CD14-positive monocyte (primary cell): ENCODE measurements around the gene HSPB2. TPM values are rescaled to one million over a fixed set of nuclear protein-coding genes. Genes with fewer than 3 reads are reported as not detected.

Source experiments
- DNase-seq, 3 donors: peaks; one replicate each; pipeline ENCODE4 v3.0.0-alpha.2; 2011 to 2022
- H2AFZ ChIP-seq: 2 replicates; pipeline ENCODE4 v1.6.0; 2012; ENCODE audit warnings: mild to moderate bottlenecking, low read depth, low read length, inconsistent platforms; ENCODE audit not compliant: insufficient read depth, poor library complexity, severe bottlenecking
- H3K27ac ChIP-seq, 2 donors: 1 replicate in 1 of 2; 2 replicates in 1 of 2; pipeline ENCODE4 v1.5.1; 2012 to 2013; ENCODE audit warnings: low read length in 2 of 2, control low read depth in 1 of 2, inconsistent platforms in 1 of 2, low read depth in 1 of 2, mild to moderate bottlenecking in 1 of 2
- H3K27me3 ChIP-seq, 2 donors: one replicate each; pipeline versions ENCODE4 v1.6.0 to v1.6.1; 2011 to 2013; ENCODE audit warnings: low read length in 2 of 2; ENCODE audit not compliant: control insufficient read depth in 2 of 2, insufficient read depth in 2 of 2
- H3K36me3 ChIP-seq, 2 donors: replicated peaks in 1 of 2; 1 replicate in 1 of 2; 2 replicates in 1 of 2; pipeline versions ENCODE4 v1.5.1 to v1.6.1; 2012 to 2013; ENCODE audit warnings: low read length in 2 of 2, control low read depth in 1 of 2, inconsistent platforms in 1 of 2, mild to moderate bottlenecking in 1 of 2; ENCODE audit not compliant: insufficient read depth in 2 of 2, control insufficient read depth in 1 of 2
- H3K4me1 ChIP-seq, 2 donors: 1 replicate in 1 of 2; 2 replicates in 1 of 2; pipeline versions ENCODE4 v1.5.1 to v1.6.1; 2012 to 2013; ENCODE audit warnings: low read length in 2 of 2, control low read depth in 1 of 2, inconsistent platforms in 1 of 2, mild to moderate bottlenecking in 1 of 2, moderate library complexity in 1 of 2; ENCODE audit not compliant: insufficient read depth in 2 of 2, control insufficient read depth in 1 of 2
- H3K4me2 ChIP-seq: replicated peaks from 2 replicates; pipeline ENCODE3; 2012; ENCODE audit warnings: low read length, moderate library complexity, mild to moderate bottlenecking; ENCODE audit not compliant: poor library complexity, severe bottlenecking; ENCODE audit errors: extremely low read depth
- H3K4me3 ChIP-seq, 3 experiments: fragments of 200-600 bp in 1 of 3; sonication (generic) in 1 of 3; replicated peaks in 1 of 3; 1 replicate in 2 of 3; 2 replicates in 1 of 3; pipeline ENCODE4 v1.5.1; 2011 to 2013; ENCODE audit warnings: low read length in 3 of 3, mild to moderate bottlenecking in 3 of 3, control low read depth in 2 of 3, low read depth in 2 of 3, inconsistent platforms in 1 of 3, moderate library complexity in 1 of 3
- H3K79me2 ChIP-seq: 2 replicates; pipeline ENCODE4 v1.6.0; 2012; ENCODE audit warnings: mild to moderate bottlenecking, control low read depth, inconsistent platforms, low read length, moderate library complexity; ENCODE audit not compliant: insufficient read depth
- H3K9ac ChIP-seq: 2 replicates; pipeline ENCODE4 v1.6.0; 2017; ENCODE audit warnings: low read length, mild to moderate bottlenecking; ENCODE audit not compliant: insufficient read depth, poor library complexity, severe bottlenecking
- H3K9me3 ChIP-seq, 2 donors: replicated peaks in 1 of 2; 1 replicate in 1 of 2; 2 replicates in 1 of 2; pipeline versions ENCODE4 v1.5.1 to v1.6.1; 2012 to 2013; ENCODE audit warnings: low read length in 2 of 2, control low read depth in 1 of 2; ENCODE audit not compliant: control insufficient read depth in 1 of 2, insufficient read depth in 1 of 2
- H4K20me1 ChIP-seq: 2 replicates; pipeline ENCODE4 v1.6.0; 2012; ENCODE audit warnings: mild to moderate bottlenecking, low read length, control low read depth, moderate library complexity; ENCODE audit not compliant: insufficient read depth
- H3K27ac Mint-ChIP-seq, 7 donors: one replicate each; pipeline ENCODE4 v1.8.0; 2020; ENCODE audit warnings: mild to moderate bottlenecking in 7 of 7, mixed read lengths in 7 of 7, moderate library complexity in 6 of 7, inconsistent platforms in 2 of 7
- H3K27me3 Mint-ChIP-seq, 3 donors: one replicate each; pipeline ENCODE4 v1.8.0; 2021 to 2022; ENCODE audit warnings: low read depth in 3 of 3, mild to moderate bottlenecking in 3 of 3, mixed read lengths in 3 of 3, moderate library complexity in 3 of 3, inconsistent platforms in 1 of 3
- H3K36me3 Mint-ChIP-seq, 2 donors: one replicate each; pipeline ENCODE4 v1.8.0; 2020; ENCODE audit warnings: mixed read lengths in 2 of 2, inconsistent platforms in 1 of 2, mild to moderate bottlenecking in 1 of 2
- H3K4me1 Mint-ChIP-seq: one replicate; pipeline ENCODE4 v1.8.0; 2020; ENCODE audit warnings: mild to moderate bottlenecking, mixed read lengths
- H3K4me3 Mint-ChIP-seq, 2 donors: one replicate each; pipeline ENCODE4 v1.8.0; 2020; ENCODE audit warnings: mild to moderate bottlenecking in 2 of 2, mixed read lengths in 2 of 2, moderate library complexity in 1 of 2
- H3K9me3 Mint-ChIP-seq, 7 donors: one replicate each; pipeline ENCODE4 v1.8.0; 2020 to 2022; ENCODE audit warnings: mixed read lengths in 7 of 7, mild to moderate bottlenecking in 6 of 7, moderate library complexity in 6 of 7, inconsistent platforms in 2 of 7
- WGBS: methylation state at CpG from one replicate; pipeline ENCODE4 v1.1.5; 2013; ENCODE audit warnings: missing lambda C conversion rate; ENCODE audit not compliant: insufficient coverage; 5-methylcytosine and 5-hydroxymethylcytosine counted together
- intact Hi-C, 2 donors: fragments of 100-400 bp; cut with micrococcal nuclease; formaldehyde crosslinking; loops; one replicate each; pipeline versions ENCODE4 v1.15.0 to v1.15.1; 2023
- polyA plus RNA-seq, 3 donors: library from polyadenylated mRNA; depleted of rRNA in 1 of 3; unstranded in 2 of 3; stranded (reverse) in 1 of 3; fragments of 300-500 nt in 2 of 3; fragments of >200 nt in 1 of 3; fragmentation: Illumina TruSeq in 2 of 3; gene quantifications; 1 replicate in 2 of 3; 2 replicates in 1 of 3; pipeline ENCODE4 v1.2.3, GENCODE V29; 2012 to 2021
- TF ChIP-seq, protein P1 (sequence below): fragments of 200-600 bp; IDR thresholded peaks from one replicate; pipeline ENCODE4 v1.8.0; 2022; ENCODE audit warnings: antibody characterized with exemption, mild to moderate bottlenecking

HSPB2 gene
- polyA plus RNA-seq, 3 donors: not detected

DNA sequence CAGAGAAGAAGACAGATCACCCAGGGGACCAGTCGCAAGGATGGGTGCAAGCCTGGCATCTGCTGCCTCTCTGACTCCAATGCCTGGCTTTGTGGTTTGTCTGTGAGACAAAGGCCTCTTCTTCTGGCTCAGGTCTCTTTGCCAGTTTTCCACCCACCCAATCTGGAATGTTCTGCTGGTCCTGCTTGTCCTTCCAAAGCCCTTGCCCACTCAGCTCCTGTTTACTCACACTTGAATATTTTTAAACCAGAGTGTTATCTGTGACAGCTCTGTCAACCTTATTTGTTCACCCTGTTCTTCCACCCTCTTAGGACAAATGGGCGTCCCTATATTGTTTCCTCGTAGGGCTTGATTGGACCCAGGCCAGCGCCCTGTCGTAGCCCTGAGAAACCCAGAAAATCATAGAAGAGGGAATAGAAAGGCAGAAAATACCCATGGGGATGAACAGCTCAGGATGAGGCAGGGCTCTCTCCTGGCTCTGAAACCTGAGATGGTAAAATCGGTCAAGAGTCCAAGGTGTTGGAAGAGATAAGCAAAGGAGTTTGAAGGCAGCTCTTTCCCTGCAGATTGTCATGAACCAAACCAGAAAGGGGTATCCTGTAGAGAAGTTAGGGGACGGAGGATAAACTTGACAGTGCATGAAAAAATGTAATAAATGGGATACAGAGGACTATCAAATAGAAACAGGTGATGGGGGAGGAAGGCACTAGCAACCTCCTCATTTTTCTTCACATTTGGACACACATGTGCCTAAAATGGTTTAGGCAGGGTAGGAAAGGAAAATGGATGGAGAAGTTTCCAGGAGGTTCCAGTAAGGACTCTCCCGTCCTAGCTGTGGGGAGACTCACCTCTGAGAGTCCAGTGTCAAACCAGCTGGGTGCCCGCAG, 1.6 kb upstream of the HSPB2 start:
- no peak for DNase-seq
- no peaks in the 10 kb centered on the region for H3K36me3 ChIP-seq
- no peaks in the 10 kb centered on the region for H3K4me1 ChIP-seq
- no peaks in the 10 kb centered on the region for H3K79me2 ChIP-seq
- peaks cover 42 to 51% (median 44%) of the 10 kb centered on the region in 3 donors for H3K27me3 Mint-ChIP-seq
- no peaks in the 10 kb centered on the region for H3K36me3 Mint-ChIP-seq
- H3K4me2 ChIP-seq: no peak overlapping the region
- H3K9me3 Mint-ChIP-seq: peaks cover 0 to 2% (median 2%) of the 10 kb centered on the region in 7 donors
- peaks cover 13 to 41% of the 10 kb centered on the region in 2 donors for H3K27me3 ChIP-seq
- intact Hi-C loops: no loop called here
- TF ChIP-seq, protein P1, sequence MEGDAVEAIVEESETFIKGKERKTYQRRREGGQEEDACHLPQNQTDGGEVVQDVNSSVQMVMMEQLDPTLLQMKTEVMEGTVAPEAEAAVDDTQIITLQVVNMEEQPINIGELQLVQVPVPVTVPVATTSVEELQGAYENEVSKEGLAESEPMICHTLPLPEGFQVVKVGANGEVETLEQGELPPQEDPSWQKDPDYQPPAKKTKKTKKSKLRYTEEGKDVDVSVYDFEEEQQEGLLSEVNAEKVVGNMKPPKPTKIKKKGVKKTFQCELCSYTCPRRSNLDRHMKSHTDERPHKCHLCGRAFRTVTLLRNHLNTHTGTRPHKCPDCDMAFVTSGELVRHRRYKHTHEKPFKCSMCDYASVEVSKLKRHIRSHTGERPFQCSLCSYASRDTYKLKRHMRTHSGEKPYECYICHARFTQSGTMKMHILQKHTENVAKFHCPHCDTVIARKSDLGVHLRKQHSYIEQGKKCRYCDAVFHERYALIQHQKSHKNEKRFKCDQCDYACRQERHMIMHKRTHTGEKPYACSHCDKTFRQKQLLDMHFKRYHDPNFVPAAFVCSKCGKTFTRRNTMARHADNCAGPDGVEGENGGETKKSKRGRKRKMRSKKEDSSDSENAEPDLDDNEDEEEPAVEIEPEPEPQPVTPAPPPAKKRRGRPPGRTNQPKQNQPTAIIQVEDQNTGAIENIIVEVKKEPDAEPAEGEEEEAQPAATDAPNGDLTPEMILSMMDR: no peak
- H3K4me3 ChIP-seq: no peak overlapping the region
- WGBS: 80% methylated on average over 8 of the region's 9 CpGs
- no peaks in the 10 kb centered on the region for H4K20me1 ChIP-seq
- H3K9ac ChIP-seq: no peak overlapping the region
- no peak overlapping the region for H2AFZ ChIP-seq
- peak overlapping the region in 1 of 2 donors; percentile 41 for H3K4me3 Mint-ChIP-seq
- H3K9me3 ChIP-seq: no peaks in the 10 kb centered on the region
- no peak overlapping the region for H3K27ac ChIP-seq
- H3K27ac Mint-ChIP-seq: no peak overlapping the region
- no peaks in the 10 kb centered on the region for H3K4me1 Mint-ChIP-seq

DNA sequence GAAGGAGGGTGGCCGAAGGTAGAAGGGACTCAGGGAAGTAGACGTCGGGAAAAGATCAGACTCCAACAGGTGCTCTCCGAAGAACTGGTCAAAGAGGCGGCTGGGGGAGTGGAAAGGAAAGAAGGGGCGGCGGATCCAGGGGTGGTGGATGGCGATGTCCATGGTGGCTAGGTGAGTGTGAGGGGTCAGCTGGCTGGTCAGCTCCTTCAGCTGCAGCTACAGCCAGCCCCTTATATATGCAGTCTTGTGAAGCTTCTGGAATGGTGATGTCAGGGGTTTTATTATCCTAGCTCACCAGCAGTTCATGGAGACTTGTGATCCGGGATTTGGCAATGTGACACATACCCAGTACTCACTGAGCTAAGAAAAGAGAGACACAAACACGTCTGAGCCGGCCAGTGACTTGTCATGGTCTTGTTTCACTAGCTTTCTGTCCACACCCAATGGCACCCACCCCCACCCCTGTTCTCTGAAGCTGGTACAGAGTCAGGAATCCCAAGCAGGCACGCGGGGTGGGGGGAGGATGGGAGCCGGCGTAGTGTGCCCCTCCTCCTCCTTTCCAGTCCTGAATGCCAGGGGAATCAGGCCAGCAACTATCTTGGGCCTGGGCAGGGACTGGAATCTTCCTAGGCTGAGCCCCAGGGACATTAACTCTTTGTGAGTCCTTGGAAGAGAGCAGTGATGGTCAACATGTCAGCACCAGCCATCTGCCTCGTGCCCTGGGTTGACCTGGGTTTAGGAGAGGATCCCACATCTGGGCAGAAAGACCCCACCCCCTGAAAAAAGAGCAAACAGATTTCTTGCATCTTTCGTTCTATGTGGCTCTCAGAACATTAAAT, 752 bp upstream of the HSPB2 start, which contains the start of gene CRYAB:
Gene CRYAB, minus strand, starts transcription at position 208 of the 839 bp plus-strand sequence. Its CDS starts 46 bp downstream, at position 162.
- WGBS: 86% methylated on average over 6 of the region's 17 CpGs
- Histone ChIP-seq H2AFZ (no peak within 1 kb of the TSS), H3K36me3 (no peaks in the 10 kb centered on the region), H3K27ac (no peak within 1 kb of the TSS), H3K4me1 (no peaks in the 10 kb centered on the region), H3K9ac (no peak within 1 kb of the TSS), H3K27me3 (peaks cover 13 to 43% of the 10 kb centered on the region in 2 donors), H3K4me2 (no peak within 1 kb of the TSS), H3K79me2 (no peaks in the 10 kb centered on the region), H3K9me3 (no peaks in the 10 kb centered on the region), H3K4me3 (no peak within 1 kb of the TSS), H4K20me1 (no peaks in the 10 kb centered on the region)
- no peaks in the 10 kb centered on the region for H3K36me3 Mint-ChIP-seq
- no peaks in the 10 kb centered on the region for H3K4me1 Mint-ChIP-seq
- H3K4me3 Mint-ChIP-seq: peak within 1 kb of the TSS in 1 of 2 donors; percentile 41
- H3K9me3 Mint-ChIP-seq: peaks cover 0 to 2% (median 0%) of the 10 kb centered on the region in 7 donors
- intact Hi-C loops: no loop called here
- H3K27ac Mint-ChIP-seq: no peak within 1 kb of the TSS
- TF ChIP-seq, protein P1: no peak
- peaks cover 47 to 58% (median 50%) of the 10 kb centered on the region in 3 donors for H3K27me3 Mint-ChIP-seq
- no peak for DNase-seq
